ENCODE measurements around the gene GDPD2.

- no peak for TF ChIP-seq POLR2A (IDR thresholded peaks at IDR 0.05; ENCODE audit: low read length)
- TF ChIP-seq CTCF (IDR thresholded peaks at IDR 0.05): no peak
- TF ChIP-seq BHLHE40 (IDR thresholded peaks at IDR 0.05; ENCODE audit: low read depth, low read length): no peak
- TF ChIP-seq CEBPB (IDR thresholded peaks at IDR 0.05): no peak
- TF ChIP-seq HDAC2 (IDR thresholded peaks at IDR 0.05): no peak
- no peak for TF ChIP-seq RCOR1 (IDR thresholded peaks at IDR 0.05; ENCODE audit: low read depth, low read length)
- TF ChIP-seq ELK1 (IDR thresholded peaks at IDR 0.05; ENCODE audit: low read depth, low read length): no peak
- TF ChIP-seq RAD21 (conservative IDR thresholded peaks at IDR 0.05 in 1 of 2, IDR thresholded peaks at IDR 0.05 in 1 of 2): no peak
- no peak for TF ChIP-seq RFX5 (IDR thresholded peaks at IDR 0.05)
- no peak for TF ChIP-seq KDM1A (IDR thresholded peaks at IDR 0.05; ENCODE audit: low read depth)
- no peak for TF ChIP-seq CHD4 (IDR thresholded peaks at IDR 0.05; ENCODE audit: borderline replicate concordance)
- no peak for TF ChIP-seq MAX (IDR thresholded peaks at IDR 0.05)
- TF ChIP-seq MAFK (IDR thresholded peaks at IDR 0.05; ENCODE audit: partially characterized antibody): no peak
Observed at GRCh38 chrX:70444946-70445656, 22.0 kb downstream of the GDPD2 start.

Measured in A549 (cell line).